ENCODE results near the gene UGT1A10.
"Not testable (repeated sequence)": the region's sequence is repeated elsewhere in the genome, so short reads cannot be mapped to it uniquely, and the experiment has no call there.

Gene UGT1A10

DNA sequence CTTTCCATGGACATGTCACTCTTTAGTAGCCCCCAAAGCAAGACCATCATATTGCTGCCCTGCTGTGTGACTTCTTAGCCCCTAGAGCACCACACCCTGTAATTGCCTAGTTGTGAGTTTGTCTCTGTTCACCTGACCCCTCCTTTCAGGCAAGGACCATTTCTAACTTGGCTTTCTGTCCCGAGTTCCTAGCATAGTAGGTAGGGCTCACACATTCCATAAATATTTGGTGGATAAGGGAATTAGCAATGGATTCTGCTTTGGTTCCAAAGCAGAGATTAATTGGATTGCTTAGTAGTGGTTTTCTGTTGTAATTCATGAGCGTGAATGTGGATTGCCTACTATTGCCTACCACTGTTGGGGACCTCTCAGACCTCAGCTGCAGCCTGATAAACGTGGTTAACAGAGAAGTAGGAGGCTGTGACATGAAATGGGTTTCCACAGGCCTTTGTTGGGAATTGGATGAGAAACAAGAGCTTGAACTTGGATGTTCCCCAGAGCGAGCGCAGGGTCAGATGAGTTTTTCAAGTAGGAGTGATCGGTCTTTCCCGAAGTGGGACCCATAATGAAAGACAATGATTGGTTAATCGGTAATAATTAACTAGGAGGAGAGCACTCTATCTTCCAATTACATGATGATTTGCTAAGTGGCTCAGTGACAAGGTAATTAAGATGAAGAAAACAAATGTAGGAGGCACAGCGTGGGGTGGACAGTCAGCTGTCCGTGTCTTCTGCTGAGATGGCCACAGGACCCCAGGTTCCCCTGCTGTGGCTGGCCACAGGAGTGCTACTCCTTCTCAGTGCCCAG is 110.4 kb downstream of the UGT1A10 start:
- DNase-seq = no peak

DNA sequence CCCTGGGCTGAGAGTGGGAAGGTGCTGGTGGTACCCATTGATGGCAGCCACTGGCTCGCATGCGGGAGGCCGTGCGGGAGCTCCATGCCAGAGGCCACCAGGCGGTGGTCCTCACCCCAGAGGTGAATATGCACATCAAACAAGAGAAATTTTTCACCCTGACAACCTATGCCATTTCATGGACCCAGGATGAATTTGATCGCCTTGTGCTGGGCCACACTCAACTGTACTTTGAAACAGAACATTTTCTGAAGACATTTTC is 111.0 kb downstream of the UGT1A10 start:
- DNase-seq = no peak

DNA sequence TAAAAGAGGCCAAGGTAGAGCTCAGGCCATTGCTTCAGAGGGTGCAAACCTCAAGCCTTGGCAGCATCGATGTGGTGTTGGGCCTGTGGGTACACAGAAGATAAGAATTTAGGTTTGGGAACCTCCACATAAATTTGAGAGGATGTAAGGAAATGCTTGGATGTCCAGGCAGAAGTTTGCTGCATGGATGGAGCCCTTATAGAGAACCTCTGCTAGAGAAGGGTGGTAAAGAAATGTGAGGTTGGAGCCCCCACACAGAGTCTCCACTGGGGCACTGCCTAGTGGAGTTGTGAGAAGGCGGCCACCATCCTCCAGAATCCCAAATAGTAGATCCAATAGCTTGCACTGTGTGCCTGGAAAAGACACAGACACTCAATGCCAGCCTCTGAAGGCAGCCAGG is 114.4 kb downstream of the UGT1A10 start:
- DNase-seq = not testable (repeated sequence)

DNA sequence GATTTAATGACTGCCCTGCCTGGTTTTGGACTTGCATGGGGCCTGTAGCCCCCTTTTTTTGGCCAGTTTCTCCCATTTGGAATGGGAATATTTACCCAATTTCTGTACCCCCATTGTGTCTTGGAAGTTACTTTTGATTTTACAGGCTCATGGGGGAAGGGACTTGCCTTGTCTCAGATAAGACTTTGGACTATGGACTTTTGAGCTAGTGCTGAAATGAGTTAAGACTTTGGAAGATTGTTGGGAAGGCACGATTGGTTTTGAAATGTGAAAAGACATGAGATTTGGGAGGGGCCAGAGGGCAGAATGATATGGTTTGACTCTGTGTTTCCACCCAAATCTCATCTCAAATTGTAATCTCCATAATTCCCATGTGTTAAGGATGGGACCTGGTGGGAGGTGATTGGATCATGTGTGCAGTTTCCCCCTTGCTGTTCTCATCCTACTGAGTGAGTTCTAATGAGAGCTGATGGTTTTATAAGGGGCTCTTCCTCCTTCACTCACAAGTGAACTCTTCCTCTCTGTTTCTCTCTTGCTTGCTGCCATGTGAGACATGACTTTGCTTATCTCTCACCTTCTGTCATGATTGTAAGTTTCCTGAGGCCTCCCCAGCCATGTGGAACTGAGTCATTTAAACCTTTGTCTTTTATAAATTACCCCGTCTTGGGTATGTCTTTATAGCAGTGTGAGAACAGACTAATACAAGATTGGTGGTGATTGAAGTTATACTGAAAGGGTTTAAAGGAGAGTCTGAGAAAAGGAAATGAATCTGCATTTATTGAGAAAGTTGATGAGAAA is 115.2 kb downstream of the UGT1A10 start:
- not testable (repeated sequence) for DNase-seq

DNA sequence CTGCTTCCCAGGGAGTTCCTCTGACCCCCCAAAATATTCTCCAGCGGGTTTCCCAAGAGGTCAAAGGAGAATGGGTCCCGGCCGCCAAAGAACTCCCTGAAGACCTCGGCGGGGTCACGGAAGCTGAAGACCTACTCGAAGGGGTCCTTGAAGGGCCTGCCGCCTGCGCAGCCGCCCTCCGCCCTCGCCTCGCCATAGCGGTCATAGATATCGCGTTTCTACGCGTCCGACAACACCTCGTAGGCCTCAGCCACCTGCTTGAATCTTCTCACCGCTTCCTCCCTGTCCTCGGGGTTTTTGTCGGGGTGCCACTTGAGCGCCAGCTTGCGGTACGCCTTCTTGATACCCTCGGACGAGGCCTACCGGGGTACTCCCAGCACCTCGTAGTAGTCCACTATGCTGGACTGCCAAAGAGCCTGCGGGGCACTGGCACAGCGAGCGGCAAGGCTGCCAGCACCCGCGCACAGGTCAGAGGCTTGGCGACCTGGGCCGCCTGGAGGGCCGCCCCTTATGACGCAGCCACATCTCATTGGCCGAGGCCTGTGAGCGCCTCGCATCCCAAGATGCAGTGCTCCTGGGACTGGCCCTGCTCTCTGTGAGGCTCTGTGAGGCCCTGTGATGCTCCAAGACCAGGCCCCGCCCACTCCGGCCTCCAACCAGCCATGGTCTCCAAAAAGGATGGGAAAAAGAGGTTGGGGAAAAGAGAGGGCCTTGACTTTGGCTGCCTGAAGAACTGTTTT is 118.8 kb downstream of the UGT1A10 start:
- DNase-seq = no peak

DNA sequence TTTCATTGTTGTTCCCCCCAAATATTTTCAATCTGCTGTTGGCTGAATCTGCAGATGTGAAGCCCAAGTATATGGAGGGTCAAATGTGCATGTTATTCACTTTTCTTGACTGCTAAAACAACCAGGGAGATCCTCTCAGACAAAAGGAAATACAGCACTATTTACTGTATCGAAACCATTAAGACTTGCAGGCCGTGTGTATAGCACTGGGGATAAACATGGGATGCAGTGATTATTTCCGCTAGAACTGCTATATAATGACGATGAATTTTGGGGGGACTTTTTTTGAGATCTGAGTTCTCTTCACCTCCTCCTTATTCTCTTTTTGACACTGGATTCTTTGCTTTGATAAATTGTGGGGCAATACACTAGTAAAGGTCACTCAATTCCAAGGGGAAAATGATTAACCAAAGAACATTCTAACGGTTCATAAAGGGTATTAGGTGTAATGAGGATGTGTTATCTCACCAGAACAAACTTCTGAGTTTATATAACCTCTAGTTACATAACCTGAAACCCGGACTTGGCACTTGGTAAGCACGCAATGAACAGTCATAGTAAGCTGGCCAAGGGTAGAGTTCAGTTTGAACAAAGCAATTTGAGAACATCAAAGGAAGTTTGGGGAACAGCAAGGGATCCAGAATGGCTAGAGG is 120.3 kb downstream of the UGT1A10 start:
- no peak for DNase-seq

DNA sequence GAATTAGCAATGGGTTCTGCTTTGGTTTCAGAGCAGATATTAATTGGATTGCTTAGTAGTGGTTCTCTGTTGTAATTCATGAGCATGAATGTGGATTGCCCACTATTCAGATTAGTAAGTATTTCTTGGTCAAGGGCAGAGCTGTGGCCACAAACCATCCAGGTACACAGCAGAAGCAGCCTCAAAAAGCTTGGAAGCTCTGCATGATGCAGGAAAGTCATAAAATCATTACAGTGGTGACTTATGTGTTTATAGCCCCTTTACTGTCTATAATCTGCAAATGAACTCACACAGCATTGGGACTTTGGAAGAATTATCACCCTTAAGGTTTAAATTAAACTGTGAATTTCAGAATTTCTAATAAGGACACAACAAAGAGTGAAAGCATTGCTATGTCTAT is 121.9 kb downstream of the UGT1A10 start:
- no peak for DNase-seq

DNA sequence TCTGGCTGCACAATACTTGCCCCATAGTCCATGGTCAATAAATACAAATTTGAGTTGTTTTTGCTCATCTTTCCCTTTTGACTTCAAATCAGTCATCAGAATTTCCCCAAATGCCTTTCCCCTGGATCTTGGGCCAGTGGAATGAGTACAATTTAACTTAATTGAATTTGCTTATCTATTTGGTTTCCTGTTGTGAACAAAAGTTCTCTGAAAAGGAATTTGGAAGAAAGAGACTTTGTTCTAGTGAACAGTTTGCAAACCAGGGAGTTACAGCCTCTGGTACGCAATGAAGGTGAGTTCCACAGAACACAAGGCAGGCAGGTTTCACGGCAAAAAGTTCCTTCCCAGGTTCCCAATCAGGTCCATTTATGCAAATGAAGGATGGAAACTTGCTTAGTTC is 122.6 kb downstream of the UGT1A10 start:
- DNase-seq = no peak

DNA sequence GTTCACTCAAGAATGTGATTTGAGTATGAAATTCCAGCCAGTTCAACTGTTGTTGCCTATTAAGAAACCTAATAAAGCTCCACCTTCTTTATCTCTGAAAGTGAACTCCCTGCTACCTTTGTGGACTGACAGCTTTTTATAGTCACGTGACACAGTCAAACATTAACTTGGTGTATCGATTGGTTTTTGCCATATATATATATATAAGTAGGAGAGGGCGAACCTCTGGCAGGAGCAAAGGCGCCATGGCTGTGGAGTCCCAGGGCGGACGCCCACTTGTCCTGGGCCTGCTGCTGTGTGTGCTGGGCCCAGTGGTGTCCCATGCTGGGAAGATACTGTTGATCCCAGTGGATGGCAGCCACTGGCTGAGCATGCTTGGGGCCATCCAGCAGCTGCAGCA is 123.8 kb downstream of the UGT1A10 start, which contains the start of gene UGT1A1:
Gene UGT1A1 (plus strand): TSS at position 228 of the 400 bp plus-strand sequence. CDS start 18 bp downstream, at position 246.
- DNase-seq = no peak

DNA sequence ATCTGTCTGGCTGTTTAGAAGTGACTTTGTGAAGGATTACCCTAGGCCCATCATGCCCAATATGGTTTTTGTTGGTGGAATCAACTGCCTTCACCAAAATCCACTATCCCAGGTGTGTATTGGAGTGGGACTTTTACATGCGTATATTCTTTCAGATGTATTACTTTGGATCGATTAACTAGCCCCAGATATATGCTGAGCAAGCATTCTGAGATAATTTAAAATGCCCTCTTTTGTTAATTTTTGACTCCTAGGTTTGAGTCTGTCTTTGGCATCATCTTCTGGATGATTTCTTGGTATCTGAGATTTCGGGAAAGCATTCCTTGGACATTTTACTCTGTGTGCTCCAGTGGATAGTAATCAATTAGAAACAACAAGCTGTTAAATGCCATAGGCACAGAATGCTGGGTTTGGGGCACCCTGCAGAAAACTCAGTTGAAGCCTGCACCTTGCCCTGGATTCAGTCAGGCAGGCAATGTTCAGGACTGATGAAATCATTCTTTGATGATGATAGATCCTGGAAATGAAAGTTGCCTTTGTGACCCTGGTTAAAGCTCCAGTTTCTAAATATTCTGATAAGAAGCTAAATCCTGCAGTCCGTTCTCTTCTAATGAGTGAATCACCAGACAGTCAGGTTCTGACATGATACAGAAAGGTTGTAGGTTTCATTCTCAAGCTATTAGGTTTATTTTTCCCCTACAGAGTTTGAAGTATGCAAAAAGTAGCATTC is 125.0 kb downstream of the UGT1A10 start:
- no peak for DNase-seq

DNA sequence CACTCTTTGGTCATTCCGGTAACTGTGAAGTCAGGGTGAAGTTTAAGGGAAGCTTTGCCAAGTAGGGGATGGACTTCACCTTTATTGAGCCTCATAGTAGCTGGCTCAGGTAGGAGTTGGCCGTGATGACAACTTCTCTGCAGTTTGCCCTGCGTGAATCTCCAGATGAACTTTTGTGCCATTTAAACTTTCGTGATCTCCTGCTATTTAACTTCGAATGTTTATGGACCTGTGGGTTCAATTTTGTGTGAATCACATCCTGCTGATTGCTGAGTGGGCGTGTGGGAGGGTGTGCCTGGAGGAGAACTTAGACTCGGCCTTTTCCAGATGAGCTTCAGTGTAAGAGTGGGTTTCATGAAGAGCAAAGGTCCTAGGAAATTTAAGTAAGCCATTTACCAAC is 128.0 kb downstream of the UGT1A10 start:
- DNase-seq = no peak

DNA sequence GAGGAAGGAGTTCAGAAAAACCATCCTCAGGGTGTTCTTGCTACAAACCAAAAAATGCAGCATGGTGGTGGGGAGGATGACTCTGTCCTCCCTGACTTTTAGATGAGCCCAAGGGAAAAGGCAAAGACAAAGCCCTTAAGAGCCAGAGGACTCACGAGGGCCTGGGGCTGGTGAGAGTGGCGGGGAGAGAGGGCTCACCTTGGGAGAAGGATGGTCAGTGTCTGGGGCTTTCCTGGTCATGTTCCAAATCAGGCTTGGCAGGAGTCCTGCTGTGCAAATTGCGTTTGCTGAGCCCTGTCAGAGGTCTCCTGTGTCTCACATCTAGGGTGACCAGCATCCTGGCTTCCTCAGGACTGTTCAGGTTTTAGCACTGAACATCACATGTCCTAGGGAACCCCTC is 128.5 kb downstream of the UGT1A10 start:
- no peak for DNase-seq

DNA sequence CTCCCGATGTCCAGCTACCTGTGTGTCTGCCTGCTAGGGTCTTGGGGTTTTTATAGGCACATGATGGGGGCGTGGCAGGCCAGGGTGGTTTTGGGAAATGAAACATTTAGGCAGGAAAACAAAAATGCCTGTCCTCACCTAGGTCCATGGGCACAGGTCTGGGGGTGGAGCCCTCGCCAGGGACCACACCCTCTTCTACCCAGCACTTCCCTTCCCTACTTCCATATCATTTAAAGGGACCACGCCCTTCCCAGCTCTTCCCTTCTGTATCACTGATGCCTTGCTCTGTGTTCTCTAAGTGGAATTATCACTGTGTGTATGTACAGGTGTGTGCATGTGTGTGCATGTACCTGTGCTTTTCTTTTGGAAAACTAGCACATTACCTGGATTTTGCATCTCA is 130.2 kb downstream of the UGT1A10 start:
- no peak for DNase-seq

DNA sequence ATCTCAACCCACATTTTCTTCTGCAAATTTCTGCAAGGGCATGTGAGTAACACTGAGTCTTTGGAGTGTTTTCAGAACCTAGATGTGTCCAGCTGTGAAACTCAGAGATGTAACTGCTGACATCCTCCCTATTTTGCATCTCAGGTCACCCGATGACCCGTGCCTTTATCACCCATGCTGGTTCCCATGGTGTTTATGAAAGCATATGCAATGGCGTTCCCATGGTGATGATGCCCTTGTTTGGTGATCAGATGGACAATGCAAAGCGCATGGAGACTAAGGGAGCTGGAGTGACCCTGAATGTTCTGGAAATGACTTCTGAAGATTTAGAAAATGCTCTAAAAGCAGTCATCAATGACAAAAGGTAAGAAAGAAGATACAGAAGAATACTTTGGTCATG is 131.8 kb downstream of the UGT1A10 start:
- DNase-seq = no peak

DNA sequence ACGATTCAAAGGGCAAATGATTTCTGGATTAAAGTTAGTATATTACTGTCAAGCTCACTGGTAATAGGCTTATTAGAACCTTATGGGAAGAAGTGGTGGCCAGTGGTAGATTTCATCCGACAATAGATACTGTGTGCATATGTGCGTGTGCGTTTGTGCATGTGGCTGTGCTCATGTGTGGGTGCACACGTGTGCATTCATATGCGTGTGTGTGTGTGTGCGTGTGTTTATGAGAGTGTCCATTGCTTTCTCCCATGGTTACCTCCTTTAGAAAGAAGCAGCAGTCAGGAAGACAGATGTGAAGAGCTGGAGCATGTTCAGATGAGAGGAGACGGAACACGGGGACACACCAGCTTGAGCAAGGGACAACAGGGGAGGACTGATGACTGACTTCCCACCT is 133.0 kb downstream of the UGT1A10 start:
- no peak for DNase-seq

DNA sequence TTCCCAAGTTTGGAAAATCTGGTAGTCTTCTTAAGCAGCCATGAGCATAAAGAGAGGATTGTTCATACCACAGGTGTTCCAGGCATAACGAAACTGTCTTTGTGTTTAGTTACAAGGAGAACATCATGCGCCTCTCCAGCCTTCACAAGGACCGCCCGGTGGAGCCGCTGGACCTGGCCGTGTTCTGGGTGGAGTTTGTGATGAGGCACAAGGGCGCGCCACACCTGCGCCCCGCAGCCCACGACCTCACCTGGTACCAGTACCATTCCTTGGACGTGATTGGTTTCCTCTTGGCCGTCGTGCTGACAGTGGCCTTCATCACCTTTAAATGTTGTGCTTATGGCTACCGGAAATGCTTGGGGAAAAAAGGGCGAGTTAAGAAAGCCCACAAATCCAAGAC is 135.9 kb downstream of the UGT1A10 start:
- DNase-seq = no peak

DNA sequence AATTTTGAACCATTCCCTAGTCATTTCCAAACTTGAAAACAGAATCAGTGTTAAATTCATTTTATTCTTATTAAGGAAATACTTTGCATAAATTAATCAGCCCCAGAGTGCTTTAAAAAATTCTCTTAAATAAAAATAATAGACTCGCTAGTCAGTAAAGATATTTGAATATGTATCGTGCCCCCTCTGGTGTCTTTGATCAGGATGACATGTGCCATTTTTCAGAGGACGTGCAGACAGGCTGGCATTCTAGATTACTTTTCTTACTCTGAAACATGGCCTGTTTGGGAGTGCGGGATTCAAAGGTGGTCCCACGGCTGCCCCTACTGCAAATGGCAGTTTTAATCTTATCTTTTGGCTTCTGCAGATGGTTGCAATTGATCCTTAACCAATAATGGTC is 136.3 kb downstream of the UGT1A10 start:
- DNase-seq = no peak

DNA sequence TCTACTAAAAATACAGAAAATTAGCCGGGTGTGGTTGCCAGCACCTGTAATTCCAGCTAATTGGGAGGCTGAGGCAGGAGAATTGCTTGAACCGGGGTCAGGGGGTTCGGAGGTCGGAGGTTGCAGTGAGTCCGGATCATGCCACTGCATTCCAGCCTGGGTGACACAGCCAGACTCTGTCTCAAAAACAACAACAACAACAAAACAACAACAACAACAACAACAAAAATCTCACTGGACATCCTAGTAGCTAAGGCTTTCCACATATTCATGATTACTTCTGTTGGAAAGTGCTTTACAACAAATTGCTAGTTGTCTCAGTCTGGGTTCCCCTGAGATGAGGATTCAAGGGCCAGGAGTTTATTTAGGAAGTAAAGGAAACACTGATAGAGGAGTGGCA is 137.6 kb downstream of the UGT1A10 start:
- no peak for DNase-seq

DNA sequence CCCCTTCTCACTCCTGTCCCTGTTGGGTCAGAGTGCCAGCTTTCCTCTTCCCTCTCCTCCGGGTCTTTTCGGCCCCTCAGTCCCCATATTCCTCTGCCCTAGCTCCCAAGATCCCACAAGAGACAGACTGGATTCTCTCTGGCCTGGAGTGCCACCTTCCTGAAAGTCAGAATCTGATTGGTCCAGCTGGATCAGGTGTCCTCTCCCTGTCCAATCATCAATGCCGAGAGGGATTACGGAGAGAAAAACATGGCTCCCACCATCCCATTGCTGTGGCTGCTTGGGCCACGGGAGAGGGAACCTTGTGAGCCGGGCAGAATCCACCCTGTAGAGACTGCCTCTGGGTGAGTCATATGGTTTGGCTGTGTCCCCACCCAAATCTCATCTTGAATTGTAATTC is 139.2 kb downstream of the UGT1A10 start:
- DNase-seq = no peak

DNA sequence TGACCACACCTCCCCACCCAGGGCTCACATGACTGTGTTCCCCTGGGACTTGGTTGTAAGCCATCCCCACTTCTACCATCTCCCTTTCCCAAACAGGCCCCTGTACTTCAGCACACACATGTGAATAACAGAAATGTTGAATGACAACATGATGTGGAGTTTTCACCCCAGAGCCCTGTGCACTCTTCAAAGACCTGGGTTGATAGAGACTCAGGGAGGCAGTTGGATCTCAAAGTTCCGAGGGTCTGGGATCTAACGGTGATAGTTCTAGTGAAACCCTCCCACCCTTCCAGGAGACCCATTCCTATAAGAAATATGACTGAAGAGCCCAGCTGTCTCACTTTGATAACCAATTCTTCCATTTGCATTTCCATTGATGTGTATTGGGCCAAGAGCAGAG is 141.8 kb downstream of the UGT1A10 start, which contains the start of gene MROH2A:
Gene MROH2A (plus strand): TSS at position 301 of the 400 bp plus-strand sequence. CDS start 1,029 bp downstream, outside the sequence.
- DNase-seq = no peak

DNA sequence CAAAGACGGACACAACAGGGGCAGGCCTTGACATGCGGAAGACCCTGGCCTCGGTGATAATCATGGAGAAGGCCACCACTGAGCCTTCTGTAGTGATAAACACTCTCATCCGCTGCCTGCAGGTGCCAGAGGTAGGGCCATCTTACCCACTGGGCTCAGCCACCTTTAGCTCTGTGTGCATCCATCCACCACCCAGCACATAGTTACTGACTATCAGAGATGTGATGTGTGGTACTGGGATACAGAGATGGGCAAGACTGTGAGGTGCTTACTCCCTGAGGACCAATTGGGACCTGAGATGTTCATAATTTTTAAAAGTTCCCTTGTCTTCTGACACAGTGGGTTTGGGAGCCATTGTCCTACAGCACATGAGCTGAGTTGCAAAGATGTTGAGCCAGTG is 143.5 kb downstream of the UGT1A10 start:
- DNase-seq = no peak

DNA sequence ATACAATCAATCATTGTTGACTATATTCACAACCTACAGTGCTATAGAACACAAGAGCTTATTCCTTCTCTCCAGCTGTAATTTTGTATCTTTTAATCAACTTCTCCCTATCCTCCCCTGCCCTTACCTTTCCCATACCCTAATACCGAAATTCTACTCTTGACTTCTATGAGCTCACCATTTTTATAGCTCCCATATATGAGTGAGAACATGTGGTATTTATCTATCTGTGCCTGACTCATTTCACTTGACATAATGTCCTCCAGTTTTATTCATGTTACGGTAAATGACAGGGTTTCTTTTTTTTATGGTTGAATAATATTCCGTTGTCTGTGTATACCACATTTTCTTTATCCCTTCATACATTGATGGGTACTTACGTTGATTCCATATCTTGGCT is 144.5 kb downstream of the UGT1A10 start:
- DNase-seq = no peak

Data from GDM1 (cell line).